ELF-1 (cell line): ENCODE measurements around the gene SPDEF.

Experiments used
- DNase-seq: peaks from one replicate; pipeline ENCODE4 v3.0.0-alpha.2; 2016; ENCODE audit warnings: low read depth, low spot score

Gene SPDEF

DNA sequence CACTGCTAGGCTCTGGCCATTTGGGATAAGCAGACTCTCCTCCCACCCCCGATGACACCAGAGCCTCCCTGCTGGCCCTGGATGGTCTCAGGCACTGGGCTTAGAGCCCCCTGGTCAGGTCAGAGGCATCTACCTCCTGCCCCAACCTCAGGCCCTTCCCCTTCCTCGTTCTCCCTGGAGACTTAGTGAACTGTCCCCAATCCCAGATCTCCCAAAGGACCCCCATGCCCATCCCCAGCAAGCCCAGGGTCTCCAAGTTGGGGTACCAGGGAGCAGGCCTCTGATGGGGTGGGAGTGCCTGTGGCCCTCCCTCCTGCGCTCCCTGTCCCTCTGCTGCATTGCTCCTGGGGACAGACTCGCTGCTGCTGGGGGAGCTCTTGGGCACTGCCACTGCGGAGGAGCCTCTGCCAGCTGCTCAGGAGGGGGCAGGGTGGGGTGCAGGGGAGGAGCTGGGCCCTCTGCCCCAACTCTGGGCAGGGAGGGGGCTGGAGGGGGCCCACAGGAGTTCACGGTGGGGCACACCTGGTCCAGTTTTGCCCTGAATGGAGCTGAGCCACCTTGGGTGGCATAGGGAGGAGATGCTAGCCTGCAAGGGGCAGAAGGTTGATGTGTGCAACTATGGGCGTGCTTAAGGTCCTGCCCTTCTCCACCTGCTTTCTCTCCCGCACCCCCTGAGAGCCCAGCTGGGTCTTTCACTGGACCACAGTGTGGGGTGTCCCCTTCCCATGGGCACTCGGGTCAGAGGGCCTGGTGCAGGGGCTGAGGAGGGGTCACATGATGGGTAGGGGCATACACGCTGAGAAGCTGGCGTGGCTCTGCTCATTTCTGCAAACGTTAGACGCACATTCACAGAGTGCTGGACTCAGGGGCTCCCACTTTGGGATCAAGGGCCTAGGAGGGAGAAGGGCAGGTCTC, 40.4 kb downstream of the SPDEF start:
- no peak for DNase-seq

DNA sequence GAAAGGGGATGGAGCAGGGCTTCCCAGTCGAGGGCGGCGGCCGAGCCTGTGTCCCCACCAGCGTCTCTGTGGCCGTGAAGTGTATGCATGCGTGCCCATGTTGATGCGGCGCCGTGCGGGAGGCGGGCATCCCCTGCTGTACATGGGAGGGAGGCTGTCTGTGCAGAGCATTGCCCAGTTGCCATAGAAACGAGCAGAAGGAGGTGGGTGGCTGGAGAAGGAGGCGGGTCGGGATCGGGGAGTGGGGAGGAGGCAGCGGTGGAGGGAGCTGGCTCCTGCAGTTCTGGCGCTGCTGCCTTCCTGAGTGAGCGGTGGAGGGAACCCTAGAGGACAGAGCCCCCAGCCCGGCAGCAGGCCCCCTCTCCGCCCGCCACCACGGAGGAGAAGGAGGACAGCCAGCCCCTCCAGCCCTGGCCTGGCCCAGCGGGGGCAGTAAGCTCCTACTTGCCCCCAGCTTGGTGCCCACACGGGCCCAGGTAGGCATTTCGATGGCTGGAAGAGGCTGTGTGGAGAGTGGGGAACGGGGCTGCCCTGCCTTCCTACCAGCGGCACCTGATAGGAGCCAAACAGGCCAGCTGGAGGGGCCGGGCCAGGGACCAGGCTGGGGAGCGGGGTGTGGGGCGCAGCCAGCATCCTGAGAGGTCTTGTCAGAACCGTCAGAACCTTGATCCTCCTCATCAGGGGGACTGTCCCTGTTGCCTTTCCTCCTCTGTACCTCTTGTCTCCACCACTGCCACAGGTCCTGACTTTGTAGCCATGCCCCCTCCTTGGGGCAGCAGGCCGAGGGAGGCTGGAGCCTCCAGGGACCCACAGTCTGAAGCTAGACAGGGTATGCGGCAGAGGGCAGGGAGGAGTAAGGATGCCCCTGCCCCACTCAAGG, 41.3 kb downstream of the SPDEF start:
- peak; percentile 80 for DNase-seq

DNA sequence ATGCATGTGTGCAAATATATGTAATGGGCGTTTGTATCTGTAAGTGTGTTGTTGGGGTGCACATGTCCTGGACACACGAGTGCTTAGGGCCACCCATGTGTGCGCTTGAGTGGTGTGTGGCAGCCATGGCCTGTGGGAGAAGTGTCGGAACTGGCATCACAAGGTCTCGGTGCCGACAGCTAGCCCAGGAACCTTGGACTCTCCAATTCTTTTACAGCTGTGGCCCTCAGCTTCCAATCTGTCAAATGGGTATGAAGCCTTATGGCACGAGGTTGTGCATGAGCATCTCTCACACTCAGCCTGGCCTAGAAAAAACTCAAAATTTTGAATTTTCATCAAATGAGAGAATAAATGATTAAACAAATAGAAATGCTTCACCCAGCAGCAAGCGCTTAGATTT, 42.0 kb downstream of the SPDEF start:
- DNase-seq = no peak

DNA sequence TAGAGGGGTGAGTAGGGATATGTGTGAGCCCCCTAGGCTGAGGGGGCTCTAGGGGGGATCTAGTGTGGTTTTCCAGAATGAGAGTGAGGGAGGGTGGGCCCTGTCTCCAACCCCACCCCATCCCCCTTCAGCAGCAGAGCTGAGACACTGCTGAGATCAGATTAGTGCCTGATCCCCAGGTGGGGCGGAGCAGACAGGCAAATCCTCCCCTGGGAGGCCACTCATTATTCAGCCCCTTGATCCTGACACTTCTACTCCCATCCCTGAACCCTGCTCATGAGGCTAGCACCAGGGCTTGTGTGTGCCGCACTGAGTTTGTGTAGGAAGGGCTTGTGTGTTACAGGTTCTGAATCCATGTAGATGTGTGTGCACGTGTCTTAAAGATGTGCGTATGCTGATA, 42.5 kb downstream of the SPDEF start:
- DNase-seq = peak; percentile 49

DNA sequence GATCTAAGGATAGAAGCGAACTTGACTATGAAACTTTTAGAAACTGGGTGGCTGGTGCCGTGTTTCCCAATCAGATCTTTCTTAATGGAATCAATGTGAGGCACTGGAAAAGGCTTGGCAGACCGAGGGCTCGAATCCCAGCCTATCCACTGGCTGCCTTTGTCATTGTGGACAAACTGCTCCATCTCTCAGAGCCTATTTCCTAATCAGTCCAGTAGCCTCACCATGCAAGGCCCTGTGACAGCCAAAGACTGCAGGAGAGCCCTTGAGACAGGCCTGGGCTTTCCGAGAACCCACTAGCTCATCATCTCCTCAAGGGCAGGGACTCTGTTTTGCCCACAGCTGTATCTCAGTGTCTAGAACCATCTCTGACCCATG, 43.4 kb downstream of the SPDEF start:
- DNase-seq = no peak

DNA sequence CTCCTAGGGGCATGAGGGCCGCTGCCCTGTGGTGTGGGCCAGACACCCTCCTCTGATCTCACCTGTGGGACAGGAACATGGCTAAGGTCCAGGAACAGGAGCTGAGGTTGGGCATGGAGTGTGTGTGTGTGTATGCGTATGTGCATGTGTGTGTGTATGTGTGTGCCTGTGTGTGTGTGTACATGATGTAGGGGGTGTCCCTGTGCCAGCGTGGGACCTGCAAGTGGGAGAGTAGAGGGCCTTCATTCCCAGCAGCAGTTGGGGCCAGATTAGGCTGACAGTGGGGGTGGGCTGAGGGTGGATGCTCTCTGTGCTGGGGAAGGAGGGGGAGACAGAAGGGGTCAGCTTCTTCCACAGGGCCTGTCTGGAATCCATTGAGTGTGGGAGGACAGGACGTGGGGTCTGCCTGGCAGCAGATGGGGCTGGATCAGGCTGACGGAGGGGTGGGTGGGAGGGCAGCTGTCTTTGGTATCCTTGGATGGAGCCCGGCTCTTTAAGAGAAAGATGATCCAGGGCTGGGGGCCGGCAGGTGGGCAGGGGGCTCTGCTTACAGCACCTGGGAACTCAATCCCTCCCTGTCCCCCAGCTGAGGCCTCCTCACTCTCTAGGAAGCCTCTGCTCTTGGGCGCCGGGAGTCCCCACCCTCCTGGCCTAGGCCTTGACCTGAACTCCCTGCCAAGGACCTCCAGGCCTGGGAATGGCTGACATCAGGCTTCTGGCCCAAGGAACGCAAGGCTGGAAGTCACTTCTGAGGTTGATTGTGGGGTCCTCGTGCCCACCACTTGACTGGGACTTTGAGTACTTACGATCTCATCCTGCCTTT, 44.0 kb downstream of the SPDEF start:
- no peak for DNase-seq

DNA sequence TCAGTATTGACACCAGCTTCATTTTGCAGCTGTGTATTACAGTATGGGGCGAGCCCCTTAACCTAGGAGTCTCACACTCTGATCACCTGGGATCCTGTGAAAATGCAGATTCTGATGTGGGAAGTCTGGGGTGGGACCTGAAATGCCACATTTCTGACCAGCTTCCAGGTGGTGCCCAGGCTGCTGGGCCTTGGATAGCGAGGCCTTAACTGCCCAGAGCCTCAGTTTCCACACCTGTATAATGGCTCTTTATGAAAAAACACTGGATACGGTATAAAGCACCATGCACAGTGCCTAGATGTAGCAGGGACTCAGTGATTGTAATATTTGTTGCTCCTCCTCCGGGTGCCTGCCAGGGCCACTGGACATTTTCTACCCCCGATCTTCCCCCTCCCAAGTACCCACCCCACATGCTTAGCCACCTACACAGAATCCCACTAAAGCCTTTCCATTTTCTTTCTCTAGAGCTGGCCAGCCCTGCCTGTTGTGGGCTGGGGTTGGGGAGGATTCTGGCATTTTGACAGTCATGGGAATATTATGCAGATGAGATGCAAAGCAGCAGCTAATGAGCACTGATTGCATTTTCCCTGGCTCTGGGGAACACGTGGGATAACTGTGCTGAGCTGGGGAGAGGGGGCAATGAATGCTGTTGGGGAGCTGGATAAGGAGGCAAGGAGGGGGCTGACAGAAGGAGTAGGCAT, 44.8 kb downstream of the SPDEF start:
- DNase-seq = no peak

DNA sequence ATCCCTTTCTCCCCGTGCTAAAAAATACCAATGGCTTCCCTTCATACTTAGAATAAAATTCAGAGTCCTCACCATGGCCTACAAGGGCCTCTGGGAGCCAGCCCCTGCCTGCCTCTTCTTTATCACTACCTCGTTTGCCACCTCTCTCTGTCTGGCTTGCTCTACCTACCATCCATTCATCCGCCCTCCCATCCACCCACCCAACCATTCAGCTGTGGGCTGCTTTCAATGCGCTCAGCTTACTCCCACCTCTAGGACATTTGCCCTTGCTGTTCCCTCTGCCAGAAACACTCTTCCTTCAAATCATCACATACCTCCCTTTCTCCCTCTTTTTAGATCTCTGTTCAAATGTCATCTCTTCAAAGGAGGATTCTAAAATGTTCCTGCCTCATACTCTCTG, 45.8 kb downstream of the SPDEF start:
- no peak for DNase-seq

DNA sequence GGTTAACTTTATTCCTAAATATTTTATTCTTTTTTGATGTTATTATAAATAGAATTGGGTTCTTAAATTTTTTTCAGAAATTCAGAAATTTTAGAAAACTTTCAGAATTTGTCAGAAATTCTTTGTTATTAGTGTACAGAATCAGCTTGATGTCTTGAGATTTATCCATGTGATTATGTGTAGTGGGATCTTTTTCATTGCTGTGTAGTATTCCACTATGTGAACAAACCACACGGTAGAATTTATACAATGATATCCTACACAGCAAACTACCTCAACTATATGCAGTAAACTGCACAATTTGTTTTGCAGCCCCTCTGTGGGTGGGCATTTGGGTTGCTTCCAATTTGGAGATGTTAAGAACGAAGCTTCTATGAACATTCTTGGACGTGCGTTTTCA, 46.3 kb downstream of the SPDEF start:
- DNase-seq = no peak

DNA sequence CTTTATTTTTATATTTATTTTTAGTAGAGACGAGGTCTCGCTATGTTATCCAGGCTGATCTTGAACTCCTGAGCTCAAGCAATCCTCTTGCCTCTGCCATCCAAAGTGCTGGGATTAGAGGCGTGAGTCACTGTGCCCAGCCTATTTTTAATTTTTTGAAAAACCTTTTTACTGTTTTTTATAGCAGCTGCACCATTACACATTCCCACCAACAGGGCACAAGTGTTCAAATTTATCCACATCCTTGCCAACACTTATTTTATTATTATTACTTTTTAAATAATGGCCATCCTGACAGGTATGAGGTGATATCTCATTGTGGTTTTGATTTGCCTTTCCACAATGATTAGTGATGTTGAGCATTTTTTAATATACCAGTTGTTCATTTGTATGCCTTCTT, 47.7 kb downstream of the SPDEF start:
- no peak for DNase-seq

DNA sequence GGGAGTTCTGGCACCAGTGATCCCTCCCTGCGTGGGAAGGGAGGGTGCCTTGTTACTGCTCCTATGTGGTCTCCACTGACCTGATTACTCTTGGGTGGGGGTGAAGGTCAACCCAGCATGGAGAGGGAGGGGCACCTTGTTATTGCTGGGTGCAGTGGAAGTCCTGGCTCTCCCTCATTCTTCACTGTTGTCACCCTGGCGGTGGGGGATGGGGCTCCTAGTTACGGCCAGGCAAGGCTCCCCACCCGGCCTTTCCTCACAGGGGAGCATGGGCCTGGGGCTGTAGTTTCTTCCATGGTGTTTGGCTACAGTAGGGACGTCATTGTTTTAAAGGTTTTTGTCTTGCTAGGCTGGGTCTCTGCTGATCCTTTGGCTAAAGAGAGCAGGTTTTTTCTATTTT, 49.4 kb downstream of the SPDEF start:
- DNase-seq = peak; percentile 17

DNA sequence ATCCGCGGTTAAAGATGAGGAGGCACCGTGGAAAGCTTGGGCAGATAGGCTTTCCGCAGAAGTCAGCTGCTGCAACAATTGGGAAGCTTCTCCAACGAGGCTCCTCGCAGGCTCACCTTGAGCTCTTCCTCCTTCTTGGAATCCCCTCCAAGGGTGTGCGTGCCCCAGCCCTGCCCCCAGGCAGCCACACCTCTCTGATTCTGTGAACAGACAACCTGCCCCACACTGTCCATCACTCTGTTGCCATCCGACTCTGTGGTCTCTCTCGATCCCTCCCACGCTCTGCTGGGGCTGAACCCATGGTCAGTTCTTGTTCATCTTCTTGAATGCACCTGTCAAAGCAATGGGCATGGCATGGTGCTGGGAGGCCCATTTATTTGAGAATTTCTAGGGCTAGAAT, 58.7 kb downstream of the SPDEF start:
- DNase-seq = peak; percentile 55

DNA sequence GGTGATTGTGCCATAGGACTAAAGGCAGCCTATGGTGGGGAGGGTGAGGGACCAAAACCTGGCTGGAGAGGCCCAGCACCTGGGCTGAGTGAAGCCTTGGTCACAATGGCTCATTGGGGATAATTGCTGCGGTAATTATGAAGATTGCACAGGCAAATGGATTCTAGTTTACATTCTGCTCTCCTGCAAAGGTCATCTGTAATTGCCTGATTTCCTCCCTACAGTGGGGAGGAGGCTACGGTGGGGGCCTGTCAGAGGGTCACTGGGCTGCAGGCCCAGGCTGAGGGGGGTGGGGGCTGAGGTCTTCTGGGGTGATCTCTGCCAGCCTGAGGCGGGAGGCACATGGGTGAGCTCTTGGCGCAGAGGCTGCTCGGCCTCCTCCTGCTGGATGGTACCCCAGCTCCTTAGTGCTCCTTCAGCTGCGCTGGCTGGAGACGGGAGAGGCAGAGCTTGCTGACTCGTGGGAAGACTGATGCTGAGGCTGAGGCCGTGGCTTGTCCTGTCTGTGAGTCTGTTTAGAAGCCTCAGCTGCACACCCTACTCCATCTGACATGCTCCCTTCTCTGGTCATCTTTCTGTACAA, 59.9 kb downstream of the SPDEF start:
- DNase-seq = no peak

DNA sequence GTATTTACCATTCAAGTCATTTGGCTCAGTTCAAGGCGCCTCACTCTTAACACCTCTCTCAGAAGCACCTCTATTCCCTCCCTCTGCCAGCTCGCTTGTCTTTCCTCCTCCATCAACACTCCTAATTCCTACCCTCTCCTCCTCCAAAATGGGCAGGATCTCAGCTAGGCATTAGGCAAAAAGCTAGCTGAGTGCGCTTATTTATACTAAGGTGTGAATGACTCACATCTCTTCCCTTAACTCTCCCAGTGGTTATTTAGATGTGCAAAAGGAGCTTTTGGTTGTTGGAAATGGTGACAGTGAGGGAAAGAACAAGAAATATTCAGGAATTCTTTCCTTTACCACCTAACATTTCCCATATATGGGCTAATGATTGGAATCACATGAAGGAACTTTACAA, 61.2 kb downstream of the SPDEF start:
- no peak for DNase-seq

DNA sequence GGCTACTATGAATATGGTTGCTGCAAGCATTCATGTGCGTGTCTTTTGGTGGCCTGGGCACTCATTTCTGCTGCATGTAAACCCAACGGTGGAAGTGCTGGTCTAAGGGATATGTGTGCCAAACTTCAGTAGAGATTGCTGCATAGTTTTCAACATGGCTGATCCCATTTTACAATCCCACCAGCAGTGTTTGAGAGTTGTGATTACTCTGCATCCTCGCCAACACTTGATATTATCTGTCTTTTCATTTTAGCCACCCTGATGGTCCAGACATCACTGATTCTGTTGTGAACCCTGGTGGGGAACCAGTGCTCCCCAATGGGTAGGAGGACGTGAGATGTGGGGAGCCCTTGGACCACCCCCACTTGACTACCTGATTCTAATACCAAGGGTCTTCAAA, 62.8 kb downstream of the SPDEF start:
- DNase-seq = no peak

DNA sequence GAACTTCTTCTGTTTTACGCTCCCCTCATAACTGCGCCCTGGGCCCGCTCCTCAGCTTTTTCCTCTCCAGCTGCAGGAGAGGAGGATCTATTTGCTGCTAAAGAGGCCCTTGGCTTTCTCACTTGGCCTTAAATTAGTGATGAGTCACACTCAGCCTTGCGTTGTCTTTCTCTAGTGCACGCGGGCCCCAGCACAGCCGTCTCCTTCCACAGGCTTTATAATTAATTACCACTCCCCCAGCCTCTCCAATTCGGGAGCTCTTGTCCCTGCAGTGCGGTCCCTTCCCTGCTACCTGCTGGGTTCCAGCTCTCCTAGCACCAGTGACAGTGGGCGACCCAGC, 65.1 kb downstream of the SPDEF start:
- DNase-seq = no peak

DNA sequence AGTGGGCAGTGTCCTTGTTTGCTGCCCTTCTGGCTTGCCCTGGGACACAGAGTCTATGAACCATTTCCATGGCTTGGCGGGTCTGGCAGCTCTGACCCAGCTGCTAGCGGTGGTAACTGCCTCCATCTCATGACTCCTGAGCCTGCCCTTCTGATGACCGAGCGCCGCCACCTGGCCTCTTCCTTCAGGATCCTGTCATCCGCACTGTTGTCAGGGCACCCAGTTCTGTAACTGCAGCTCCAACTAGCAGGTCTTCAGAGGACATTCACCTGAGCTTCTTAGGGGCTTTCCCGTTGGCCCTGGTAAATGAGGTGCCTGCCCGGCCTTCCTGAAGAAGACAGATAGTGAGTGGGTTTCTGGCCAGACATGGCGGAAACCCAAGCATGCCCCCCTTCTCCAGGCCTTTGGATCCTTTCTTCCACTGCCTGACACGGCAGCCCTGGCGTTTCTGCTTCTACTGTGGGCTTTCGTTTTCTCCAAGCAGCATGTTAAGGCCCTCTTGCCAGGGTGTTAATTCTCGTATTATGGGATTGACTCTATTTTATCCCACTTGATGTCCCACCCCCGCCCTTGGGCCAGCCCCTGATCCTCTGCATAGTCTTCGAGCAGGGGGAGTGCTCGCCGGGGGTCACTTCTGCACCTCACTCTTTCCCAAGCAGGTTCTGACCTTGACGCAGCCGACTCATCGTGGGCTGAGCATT, 65.6 kb downstream of the SPDEF start:
- peak; percentile 30 for DNase-seq

DNA sequence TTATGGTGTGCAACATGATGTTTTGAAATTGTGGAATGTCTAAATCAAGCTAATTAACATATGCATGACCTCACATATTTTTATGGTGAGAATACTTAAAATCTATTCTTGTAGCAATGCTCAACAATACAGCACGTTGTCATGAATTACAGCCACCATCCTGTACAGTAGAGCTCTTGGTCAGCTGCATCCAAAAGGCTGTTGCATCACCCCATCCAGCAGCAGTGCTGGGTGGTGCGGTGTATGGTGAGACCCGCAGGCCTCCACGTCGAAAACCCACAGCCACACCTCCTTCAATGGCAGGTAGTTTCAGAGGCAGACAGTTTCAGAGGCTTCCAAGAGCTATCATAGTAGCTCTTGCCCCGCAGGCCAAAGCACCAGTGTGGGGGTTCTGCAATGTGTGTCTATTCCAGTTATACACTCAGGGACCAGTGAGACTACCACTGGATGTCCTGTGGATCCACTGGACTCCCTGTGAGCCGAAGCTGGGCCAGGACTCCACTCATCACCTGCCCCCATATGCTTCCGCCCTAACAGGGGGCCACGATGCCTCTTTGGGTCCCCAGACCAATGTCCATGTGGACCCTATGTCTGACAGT, 66.8 kb downstream of the SPDEF start:
- DNase-seq = no peak
